Esophagus muscularis mucosa (tissue), 4 donors: ENCODE measurements around the gene DMAC2. TPM values are rescaled to one million over a fixed set of nuclear protein-coding genes. Genes with fewer than 3 reads are reported as not detected.
A peak's percentile ranks its signal among the peaks of the same experiment; 100 is the strongest.

Source experiments
- DNase-seq: peaks from one replicate; pipeline ENCODE4 v3.0.0-alpha.2; 2017; ENCODE audit errors: extremely low spot score
- H3K27ac ChIP-seq, 4 donors: fragments of 200-600 bp; sonication (generic); replicated peaks in 1 of 4; 1 replicate in 3 of 4; 2 replicates in 1 of 4; pipeline ENCODE4 v1.5.1; 2016 to 2019; ENCODE audit warnings: mild to moderate bottlenecking in 1 of 4
- H3K27me3 ChIP-seq, 4 donors: fragments of 200-600 bp; sonication (generic); one replicate each; pipeline versions ENCODE4 v1.5.1 to v1.6.0; 2016 to 2019
- H3K36me3 ChIP-seq, 4 donors: fragments of 200-600 bp; sonication (generic); one replicate each; pipeline ENCODE4 v1.5.1; 2016 to 2019
- H3K4me1 ChIP-seq, 4 donors: fragments of 200-600 bp; sonication (generic); one replicate each; pipeline ENCODE4 v1.5.1; 2016 to 2019
- H3K4me3 ChIP-seq, 4 donors: fragments of 200-600 bp; sonication (generic); 1 replicate in 2 of 4; 2 replicates in 2 of 4; pipeline ENCODE4 v1.5.1; 2016 to 2019; ENCODE audit warnings: mild to moderate bottlenecking in 4 of 4, moderate library complexity in 1 of 4
- H3K9me3 ChIP-seq, 4 donors: fragments of 200-600 bp; sonication (generic); 1 replicate in 3 of 4; 2 replicates in 1 of 4; pipeline ENCODE4 v1.5.1; 2016 to 2019
- EP300 ChIP-seq: sonication (generic); formaldehyde crosslinking; IDR thresholded peaks from one replicate; pipeline ENCODE4 v1.6.1; 2017; ENCODE audit warnings: antibody characterized with exemption
- POLR2A ChIP-seq: fragments of 450-650 bp; IDR thresholded peaks from one replicate; pipeline ENCODE4 v1.6.1; 2017; ENCODE audit warnings: antibody characterized with exemption, moderate library complexity, mild to moderate bottlenecking, low read depth
- POLR2AphosphoS5 ChIP-seq, 2 donors: sonication (generic); formaldehyde crosslinking; IDR thresholded peaks; one replicate each; pipeline ENCODE4 v1.6.1; 2017; ENCODE audit warnings: antibody characterized with exemption in 2 of 2
- WGBS: methylation state at CpG from one replicate; pipeline ENCODE4 v1.1.5; 2018; 5-methylcytosine and 5-hydroxymethylcytosine counted together
- intact Hi-C: fragments of 100-400 bp; cut with DNase I; formaldehyde crosslinking; loops from one replicate; pipeline ENCODE4 v1.15.1; 2023
- total RNA-seq, 4 donors: library from RNA; depleted of rRNA; stranded (reverse); fragments of >200 nt; gene quantifications; one replicate each; pipeline versions ENCODE4 v1.1.0 to v1.2.1, GENCODE V29; 2016
- TF ChIP-seq, protein P1 (sequence below), 3 experiments: fragments of 200-600 bp in 2 of 3; fragments of 450-650 bp in 1 of 3; sonication (generic) in 2 of 3; IDR thresholded peaks; one replicate each; pipeline ENCODE4 v1.5.1; 2017 to 2019; ENCODE audit warnings: antibody characterized with exemption in 3 of 3, mild to moderate bottlenecking in 2 of 3, moderate library complexity in 1 of 3

DMAC2 gene
- total RNA-seq, 4 donors from 2014 or later = 41.9 to 70.6 (median 61.2) TPM

DNA sequence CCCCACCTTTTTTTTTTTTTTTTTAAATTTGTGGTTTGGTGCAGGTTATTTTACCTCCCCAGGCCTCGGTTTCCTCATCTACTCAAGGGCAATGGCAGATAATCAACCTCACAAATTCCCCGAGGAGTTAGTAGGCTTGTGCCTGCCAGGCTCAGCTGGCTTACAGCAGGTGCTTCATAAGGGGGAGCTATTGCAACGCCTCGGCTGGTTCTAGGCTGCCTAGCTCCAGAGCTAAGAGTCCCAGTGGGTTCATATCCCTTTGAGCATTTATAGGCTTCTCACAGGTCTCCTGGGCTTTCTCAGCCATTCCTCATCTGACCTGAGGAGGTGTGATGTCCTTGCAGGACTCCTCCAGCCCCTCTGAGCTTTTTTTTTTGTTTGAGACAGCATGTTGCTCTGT is 31.5 kb downstream of the DMAC2 start:
- intact Hi-C loops = no loop called here
- Histone ChIP-seq H3K36me3 (peaks cover 9 to 39% (median 24%) of the 10 kb centered on the region in 4 donors), H3K4me1 (peaks cover 53 to 71% (median 66%) of the 10 kb centered on the region in 4 donors), H3K27ac (no peak overlapping the region), H3K9me3 (no peaks in the 10 kb centered on the region), H3K4me3 (no peak overlapping the region), H3K27me3 (no peaks in the 10 kb centered on the region)
- no peak for DNase-seq
- TF ChIP-seq POLR2AphosphoS5 (IDR thresholded peaks at IDR 0.05) (no peak), POLR2A (no peak)
- TF ChIP-seq, protein P1, sequence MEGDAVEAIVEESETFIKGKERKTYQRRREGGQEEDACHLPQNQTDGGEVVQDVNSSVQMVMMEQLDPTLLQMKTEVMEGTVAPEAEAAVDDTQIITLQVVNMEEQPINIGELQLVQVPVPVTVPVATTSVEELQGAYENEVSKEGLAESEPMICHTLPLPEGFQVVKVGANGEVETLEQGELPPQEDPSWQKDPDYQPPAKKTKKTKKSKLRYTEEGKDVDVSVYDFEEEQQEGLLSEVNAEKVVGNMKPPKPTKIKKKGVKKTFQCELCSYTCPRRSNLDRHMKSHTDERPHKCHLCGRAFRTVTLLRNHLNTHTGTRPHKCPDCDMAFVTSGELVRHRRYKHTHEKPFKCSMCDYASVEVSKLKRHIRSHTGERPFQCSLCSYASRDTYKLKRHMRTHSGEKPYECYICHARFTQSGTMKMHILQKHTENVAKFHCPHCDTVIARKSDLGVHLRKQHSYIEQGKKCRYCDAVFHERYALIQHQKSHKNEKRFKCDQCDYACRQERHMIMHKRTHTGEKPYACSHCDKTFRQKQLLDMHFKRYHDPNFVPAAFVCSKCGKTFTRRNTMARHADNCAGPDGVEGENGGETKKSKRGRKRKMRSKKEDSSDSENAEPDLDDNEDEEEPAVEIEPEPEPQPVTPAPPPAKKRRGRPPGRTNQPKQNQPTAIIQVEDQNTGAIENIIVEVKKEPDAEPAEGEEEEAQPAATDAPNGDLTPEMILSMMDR (IDR thresholded peaks at IDR 0.05) = no peak
- WGBS = 71% methylated on average over 4 of the region's 4 CpGs

DNA sequence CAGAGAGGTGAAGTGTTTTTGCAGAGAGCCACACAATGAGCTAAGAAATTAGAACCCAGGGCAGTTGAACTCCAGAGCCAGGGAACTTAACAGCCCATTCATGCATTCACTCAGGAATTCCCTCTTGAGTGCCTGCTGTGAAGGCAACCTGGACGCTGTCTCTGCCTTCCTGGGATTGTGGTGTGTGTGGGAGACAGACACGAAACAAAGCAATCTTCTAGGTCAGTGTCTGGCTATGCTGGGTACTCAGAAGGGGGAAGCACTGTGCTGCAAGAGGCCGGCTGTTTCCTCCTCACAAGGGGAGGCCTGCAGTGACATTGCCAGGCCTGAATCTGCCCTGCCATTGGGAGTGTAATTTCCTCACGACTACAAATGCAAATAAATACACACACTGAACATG is 32.4 kb downstream of the DMAC2 start:
- H3K4me1 ChIP-seq = peaks cover 54 to 75% (median 70%) of the 10 kb centered on the region in 4 donors
- no peak overlapping the region for H3K4me3 ChIP-seq
- intact Hi-C loops = no loop called here
- no peaks in the 10 kb centered on the region for H3K27me3 ChIP-seq
- no peak for DNase-seq
- 60% methylated on average over 4 of the region's 4 CpGs for WGBS
- TF ChIP-seq POLR2AphosphoS5 (IDR thresholded peaks at IDR 0.05) = no peak
- no peak for TF ChIP-seq EP300
- TF ChIP-seq, protein P1 (IDR thresholded peaks at IDR 0.05) = no peak
- TF ChIP-seq POLR2A = no peak
- H3K36me3 ChIP-seq = peaks cover 8 to 34% (median 16%) of the 10 kb centered on the region in 4 donors
- no peaks in the 10 kb centered on the region for H3K9me3 ChIP-seq
- H3K27ac ChIP-seq = no peak overlapping the region

DNA sequence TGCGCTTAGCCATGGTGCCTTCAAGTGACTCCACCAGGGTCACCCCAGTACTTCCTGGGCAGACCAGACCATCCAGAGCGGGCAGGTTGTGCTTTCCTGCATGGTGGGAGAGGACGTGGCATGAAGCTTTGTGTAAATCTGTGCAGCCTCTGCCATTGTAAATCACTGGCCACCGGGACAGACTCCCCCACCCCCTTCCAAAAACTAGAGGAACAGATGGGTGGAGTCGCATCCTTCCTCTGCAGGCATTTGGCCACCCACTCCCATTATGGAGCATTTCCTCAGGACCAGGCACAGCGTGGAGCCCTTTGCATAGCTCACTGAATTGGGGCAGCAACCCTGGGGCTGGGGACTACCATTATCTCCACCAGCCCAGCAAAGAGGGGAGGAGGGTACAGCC is 33.9 kb downstream of the DMAC2 start:
- no peaks in the 10 kb centered on the region for H3K27me3 ChIP-seq
- peaks cover 4 to 34% (median 8%) of the 10 kb centered on the region in 4 donors for H3K36me3 ChIP-seq
- peaks cover 50 to 70% (median 66%) of the 10 kb centered on the region in 4 donors for H3K4me1 ChIP-seq
- no peak overlapping the region for H3K4me3 ChIP-seq
- H3K27ac ChIP-seq = peak overlapping the region in 1 of 4 donors; percentile 18
- DNase-seq = no peak
- no peaks in the 10 kb centered on the region for H3K9me3 ChIP-seq
- TF ChIP-seq EP300 = no peak
- TF ChIP-seq POLR2AphosphoS5 (IDR thresholded peaks at IDR 0.05) = no peak
- no peak for TF ChIP-seq POLR2A
- TF ChIP-seq, protein P1 (IDR thresholded peaks at IDR 0.05) = no peak
- 79% methylated on average over 5 of the region's 6 CpGs for WGBS
- intact Hi-C loops = no loop called here

DNA sequence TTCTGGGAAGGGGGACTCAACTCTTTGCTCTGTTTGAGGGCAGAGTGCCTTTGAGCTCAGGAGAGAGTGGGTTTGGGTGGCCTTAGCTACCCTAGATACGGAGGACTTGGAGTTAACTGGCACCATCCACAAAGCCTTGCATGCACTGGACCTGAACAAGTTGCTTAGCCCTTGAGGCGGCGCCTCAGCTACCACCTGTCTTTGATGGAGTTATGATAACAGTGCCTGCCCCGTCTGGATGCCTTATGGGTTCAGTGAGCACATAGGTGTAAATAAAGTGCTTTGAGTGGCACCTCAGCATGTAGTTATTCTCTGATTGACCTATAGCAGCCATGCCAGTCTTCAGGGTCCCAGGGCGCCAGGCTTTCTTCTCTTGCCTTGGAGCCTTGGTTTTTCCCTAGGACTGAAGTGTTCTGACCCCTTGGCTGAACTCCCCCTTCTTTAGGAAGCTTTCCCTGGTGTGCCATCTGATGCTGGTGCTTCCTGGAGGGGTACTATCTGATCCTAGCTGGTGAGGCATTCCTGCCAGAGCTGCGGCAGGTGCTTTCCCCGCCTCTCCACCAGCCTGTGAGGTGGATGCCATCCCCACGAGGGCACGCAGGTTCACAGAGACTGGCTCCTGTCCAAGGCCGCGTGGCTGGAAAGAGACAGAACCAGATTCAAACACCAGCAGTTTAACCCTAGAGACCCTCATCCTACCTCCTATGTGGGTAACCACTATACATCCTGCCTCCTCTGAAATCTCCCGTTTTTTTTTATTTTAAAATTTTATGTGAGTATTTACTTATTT is 36.3 kb downstream of the DMAC2 start:
- H3K27me3 ChIP-seq = no peaks in the 10 kb centered on the region
- H3K4me3 ChIP-seq = no peak overlapping the region
- H3K4me1 ChIP-seq = peaks cover 46 to 63% (median 60%) of the 10 kb centered on the region in 4 donors
- H3K9me3 ChIP-seq = no peaks in the 10 kb centered on the region
- 68% methylated on average over 12 of the region's 12 CpGs for WGBS
- TF ChIP-seq EP300 = no peak
- no peak for TF ChIP-seq POLR2AphosphoS5 (IDR thresholded peaks at IDR 0.05)
- TF ChIP-seq, protein P1 (IDR thresholded peaks at IDR 0.05) = no peak
- TF ChIP-seq POLR2A = no peak
- intact Hi-C loops = no loop called here
- H3K36me3 ChIP-seq = peaks cover 0 to 30% (median 5%) of the 10 kb centered on the region in 4 donors
- no peak overlapping the region for H3K27ac ChIP-seq
- DNase-seq = no peak
